ENCODE data around the gene DLL4. TPM values are rescaled to one million over a fixed set of nuclear protein-coding genes. Genes with fewer than 3 reads are reported as not detected.

Gene DLL4
- total and polyA plus RNA-seq, 10 donors: 1.2 to 26.3 (median 10.2) TPM

GRCh38 chr15:40914013-40914412, 15.1 kb upstream of the DLL4 start:
- 93 to 97% (median 95%) methylated on average over 12 of the region's 12 CpGs for WGBS, 5 donors
- H3K4me1 ChIP-seq: peaks cover 7 to 69% (median 33%) of the 10 kb centered on the region in 6 donors
- H3K4me3 ChIP-seq: no peak overlapping the region
- DNase-seq: no peak
- H3K27me3 ChIP-seq (replicated peaks in 1 of 7): no peaks in the 10 kb centered on the region
- no peaks in the 10 kb centered on the region for H3K36me3 ChIP-seq
- TF ChIP-seq, protein P1, sequence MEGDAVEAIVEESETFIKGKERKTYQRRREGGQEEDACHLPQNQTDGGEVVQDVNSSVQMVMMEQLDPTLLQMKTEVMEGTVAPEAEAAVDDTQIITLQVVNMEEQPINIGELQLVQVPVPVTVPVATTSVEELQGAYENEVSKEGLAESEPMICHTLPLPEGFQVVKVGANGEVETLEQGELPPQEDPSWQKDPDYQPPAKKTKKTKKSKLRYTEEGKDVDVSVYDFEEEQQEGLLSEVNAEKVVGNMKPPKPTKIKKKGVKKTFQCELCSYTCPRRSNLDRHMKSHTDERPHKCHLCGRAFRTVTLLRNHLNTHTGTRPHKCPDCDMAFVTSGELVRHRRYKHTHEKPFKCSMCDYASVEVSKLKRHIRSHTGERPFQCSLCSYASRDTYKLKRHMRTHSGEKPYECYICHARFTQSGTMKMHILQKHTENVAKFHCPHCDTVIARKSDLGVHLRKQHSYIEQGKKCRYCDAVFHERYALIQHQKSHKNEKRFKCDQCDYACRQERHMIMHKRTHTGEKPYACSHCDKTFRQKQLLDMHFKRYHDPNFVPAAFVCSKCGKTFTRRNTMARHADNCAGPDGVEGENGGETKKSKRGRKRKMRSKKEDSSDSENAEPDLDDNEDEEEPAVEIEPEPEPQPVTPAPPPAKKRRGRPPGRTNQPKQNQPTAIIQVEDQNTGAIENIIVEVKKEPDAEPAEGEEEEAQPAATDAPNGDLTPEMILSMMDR (IDR thresholded peaks at IDR 0.05 in 8 of 11, conservative IDR thresholded peaks at IDR 0.05 in 3 of 11): no peak
- TF ChIP-seq POLR2AphosphoS5 (IDR thresholded peaks at IDR 0.05) (no peak), POLR2A (IDR thresholded peaks at IDR 0.05) (no peak)
- H3K9me3 ChIP-seq: no peaks in the 10 kb centered on the region
- intact Hi-C loops (cut with DNase I; ENCODE audit: low total_unique reads): no loop called here
- H3K27ac ChIP-seq: no peak overlapping the region

GRCh38 chr15:40914486-40914885, 14.7 kb upstream of the DLL4 start:
- H3K36me3 ChIP-seq: no peaks in the 10 kb centered on the region
- peak overlapping the region in 6 of 8 donors; percentile 36 to 63 (median 52) for H3K27ac ChIP-seq
- H3K27me3 ChIP-seq (replicated peaks in 1 of 7): no peaks in the 10 kb centered on the region
- whole genome bisulfite sequencing, 5 donors: 79 to 89% (median 84%) methylated on average over 8 of the region's 8 CpGs
- no peaks in the 10 kb centered on the region for H3K9me3 ChIP-seq
- TF ChIP-seq, protein P1 (IDR thresholded peaks at IDR 0.05 in 8 of 11, conservative IDR thresholded peaks at IDR 0.05 in 3 of 11): no peak
- no peak for TF ChIP-seq POLR2A (IDR thresholded peaks at IDR 0.05)
- no peak for TF ChIP-seq POLR2AphosphoS5 (IDR thresholded peaks at IDR 0.05)
- peaks cover 6 to 66% (median 29%) of the 10 kb centered on the region in 6 donors for H3K4me1 ChIP-seq
- DNase-seq: no peak
- intact Hi-C loops (cut with DNase I; ENCODE audit: low total_unique reads): no loop called here
- no peak overlapping the region for H3K4me3 ChIP-seq

- no peak overlapping the region for H3K4me3 ChIP-seq
- TF ChIP-seq, protein P1 (IDR thresholded peaks at IDR 0.05 in 8 of 11, conservative IDR thresholded peaks at IDR 0.05 in 3 of 11): no peak
- no peak for TF ChIP-seq POLR2A (IDR thresholded peaks at IDR 0.05)
- TF ChIP-seq POLR2AphosphoS5 (IDR thresholded peaks at IDR 0.05): no peak
- H3K27me3 ChIP-seq (replicated peaks in 1 of 7): no peaks in the 10 kb centered on the region
- no peak for DNase-seq
- H3K9me3 ChIP-seq: no peaks in the 10 kb centered on the region
- WGBS, 5 donors: 67 to 76% (median 74%) methylated on average over 10 to 12 of the region's 12 CpGs
- H3K36me3 ChIP-seq: no peaks in the 10 kb centered on the region
- H3K4me1 ChIP-seq: peaks cover 0 to 59% (median 22%) of the 10 kb centered on the region in 6 donors
- intact Hi-C loops (cut with DNase I; ENCODE audit: low total_unique reads): no loop called here
- peak overlapping the region in 6 of 8 donors; percentile 41 to 63 (median 56) for H3K27ac ChIP-seq
Measured at GRCh38 chr15:40915116-40915661, 14.0 kb upstream of the DLL4 start.

- peaks cover 0 to 54% (median 20%) of the 10 kb centered on the region in 6 donors for H3K4me1 ChIP-seq
- no peak for DNase-seq
- no peaks in the 10 kb centered on the region for H3K27me3 ChIP-seq (replicated peaks in 1 of 7)
- peak overlapping the region in 6 of 8 donors; percentile 41 to 63 (median 56) for H3K27ac ChIP-seq
- TF ChIP-seq, protein P1 (IDR thresholded peaks at IDR 0.05 in 8 of 11, conservative IDR thresholded peaks at IDR 0.05 in 3 of 11): no peak
- no peak for TF ChIP-seq POLR2A (IDR thresholded peaks at IDR 0.05)
- TF ChIP-seq POLR2AphosphoS5 (IDR thresholded peaks at IDR 0.05): no peak
- WGBS, 5 donors: 67 to 75% (median 71%) methylated on average over 6 of the region's 6 CpGs
- intact Hi-C loops (cut with DNase I; ENCODE audit: low total_unique reads): no loop called here
- H3K9me3 ChIP-seq: no peaks in the 10 kb centered on the region
- no peak overlapping the region for H3K4me3 ChIP-seq
- H3K36me3 ChIP-seq: no peaks in the 10 kb centered on the region
Measured at GRCh38 chr15:40915679-40916078, 13.5 kb upstream of the DLL4 start.

Measured in spleen (tissue), 11 donors.